Measurements from ENCODE around the gene NXN.
A peak's percentile ranks its signal among the peaks of the same experiment; 100 is the strongest.
"Not testable (repeated sequence)": the region's sequence is repeated elsewhere in the genome, so short reads cannot be mapped to it uniquely, and the experiment has no call there.

NXN gene

GRCh38 chr17:887551-888209 is 91.9 kb downstream of the NXN start:
- no peak for DNase-seq (ENCODE audit: low read depth in 2 of 2)

GRCh38 chr17:885971-886571 is 93.5 kb downstream of the NXN start:
- no peak for DNase-seq (ENCODE audit: low read depth in 2 of 2)

- DNase-seq (ENCODE audit: low read depth in 2 of 2), result no peak
These were observed 96.0 kb downstream of the NXN start for GRCh38 chr17:883586-883962.

GRCh38 chr17:882827-883585 is 96.6 kb downstream of the NXN start:
- DNase-seq (ENCODE audit: low read depth in 2 of 2), result no peak

DNA sequence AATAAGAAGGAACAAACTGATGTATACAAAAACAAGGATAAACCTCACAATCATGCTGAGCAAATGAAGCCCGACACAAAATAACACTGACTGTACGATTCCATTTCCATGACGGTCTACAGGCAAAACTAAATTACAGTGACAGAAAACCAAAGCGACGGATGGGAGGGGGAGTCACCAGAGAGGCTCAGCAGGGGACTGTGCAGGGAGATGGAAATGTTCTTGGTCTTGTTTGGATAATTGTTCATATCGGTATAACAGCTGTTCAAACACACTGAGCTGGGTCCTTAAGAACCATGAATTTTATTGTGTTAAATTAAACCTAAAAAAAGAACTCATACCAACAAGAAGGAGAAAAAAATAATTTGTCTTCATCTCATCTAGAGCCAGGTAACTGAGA is 97.8 kb downstream of the NXN start:
- no peak for DNase-seq (ENCODE audit: low read depth in 2 of 2)

DNA sequence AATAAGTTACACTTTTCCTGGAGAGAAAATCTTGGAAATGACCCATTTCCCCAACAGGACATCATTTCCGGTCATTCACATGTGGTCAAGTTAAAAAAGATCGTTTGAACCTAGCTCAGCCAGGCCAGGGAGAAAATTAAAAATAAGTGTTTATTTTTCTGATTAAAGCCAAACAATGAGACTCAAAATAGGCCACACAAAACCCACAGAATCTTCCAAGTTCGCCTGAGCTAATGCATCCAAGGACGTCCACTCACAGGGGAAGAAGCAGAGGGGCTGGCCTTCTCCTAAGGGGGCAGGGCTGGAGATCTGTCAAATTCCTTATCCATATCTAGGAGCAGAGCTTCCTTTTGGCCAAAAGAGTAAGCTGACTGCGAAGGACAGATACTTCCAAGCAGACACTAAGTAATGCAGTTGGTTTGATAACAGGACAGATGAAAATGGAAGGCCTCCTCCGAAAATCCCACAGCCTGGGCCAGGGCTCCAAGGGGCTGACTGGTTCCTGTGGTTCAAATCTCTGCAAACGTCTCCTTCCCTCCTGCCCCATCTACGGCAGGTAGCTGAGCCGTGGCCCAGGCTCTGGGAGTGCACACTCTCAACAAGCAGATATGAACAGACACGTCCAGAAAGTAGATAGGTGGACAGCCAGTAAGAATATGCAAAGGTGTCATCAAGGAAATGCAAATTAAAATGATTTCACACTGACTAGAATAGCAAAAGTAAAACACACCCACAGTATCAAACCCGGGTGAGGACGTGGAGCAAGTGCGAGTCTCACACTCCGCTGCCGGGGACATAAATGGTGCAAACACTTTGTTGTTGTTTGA is 98.9 kb downstream of the NXN start:
- DNase-seq (ENCODE audit: low read depth in 2 of 2), result no peak

- peak; percentile 38 to 53 for DNase-seq (ENCODE audit: low read depth in 2 of 2)
These were observed 99.8 kb downstream of the NXN start for GRCh38 chr17:879546-880442.

- DNase-seq (ENCODE audit: low read depth in 2 of 2), result no peak
These were observed 101.9 kb downstream of the NXN start for GRCh38 chr17:877630-878029.

- DNase-seq (ENCODE audit: low read depth in 2 of 2), result no peak
These were observed 103.3 kb downstream of the NXN start for GRCh38 chr17:876272-876671.

- not testable (repeated sequence) for DNase-seq (ENCODE audit: low read depth in 2 of 2)
These were observed 105.0 kb downstream of the NXN start for GRCh38 chr17:874590-874989.

- DNase-seq (ENCODE audit: low read depth in 2 of 2), result no peak
These were observed 106.7 kb downstream of the NXN start for GRCh38 chr17:872855-873254.

DNA sequence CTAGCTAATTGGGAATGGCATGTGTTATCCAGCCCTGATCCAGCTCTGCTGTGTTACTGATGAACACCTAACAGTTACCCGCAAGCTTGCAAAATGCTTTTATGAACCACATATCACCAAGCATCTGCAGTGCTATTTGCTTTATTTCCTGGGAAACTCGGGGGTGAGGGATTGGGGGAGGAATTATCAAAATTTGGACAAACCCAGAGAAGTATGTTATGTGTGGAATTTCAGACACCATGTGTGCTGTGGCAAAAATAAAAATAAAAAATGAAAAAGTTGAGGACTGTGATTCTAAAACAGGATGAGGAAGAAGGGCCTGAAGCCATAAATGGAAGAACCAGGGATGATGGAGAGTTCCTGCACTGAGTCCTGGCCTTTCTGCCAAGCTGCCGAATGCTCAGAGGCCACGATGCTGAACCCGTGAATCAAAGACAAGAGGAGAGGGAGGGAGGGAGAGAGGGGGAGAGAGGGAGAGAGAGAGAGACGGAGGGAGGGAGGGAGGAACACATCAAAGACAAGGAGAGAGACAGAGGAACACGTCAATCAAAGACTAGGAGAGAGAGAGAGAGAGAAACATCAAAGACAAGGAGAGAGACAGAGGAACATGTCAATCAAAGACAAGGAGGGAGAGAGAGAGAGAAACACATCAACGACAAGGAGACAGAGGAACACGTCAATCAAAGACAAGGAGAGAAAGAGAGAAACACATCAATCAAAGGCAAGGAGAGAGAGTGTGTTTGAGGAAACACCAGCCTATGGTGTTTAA is 107.6 kb downstream of the NXN start:
- DNase-seq (ENCODE audit: low read depth in 2 of 2), result no peak

DNA sequence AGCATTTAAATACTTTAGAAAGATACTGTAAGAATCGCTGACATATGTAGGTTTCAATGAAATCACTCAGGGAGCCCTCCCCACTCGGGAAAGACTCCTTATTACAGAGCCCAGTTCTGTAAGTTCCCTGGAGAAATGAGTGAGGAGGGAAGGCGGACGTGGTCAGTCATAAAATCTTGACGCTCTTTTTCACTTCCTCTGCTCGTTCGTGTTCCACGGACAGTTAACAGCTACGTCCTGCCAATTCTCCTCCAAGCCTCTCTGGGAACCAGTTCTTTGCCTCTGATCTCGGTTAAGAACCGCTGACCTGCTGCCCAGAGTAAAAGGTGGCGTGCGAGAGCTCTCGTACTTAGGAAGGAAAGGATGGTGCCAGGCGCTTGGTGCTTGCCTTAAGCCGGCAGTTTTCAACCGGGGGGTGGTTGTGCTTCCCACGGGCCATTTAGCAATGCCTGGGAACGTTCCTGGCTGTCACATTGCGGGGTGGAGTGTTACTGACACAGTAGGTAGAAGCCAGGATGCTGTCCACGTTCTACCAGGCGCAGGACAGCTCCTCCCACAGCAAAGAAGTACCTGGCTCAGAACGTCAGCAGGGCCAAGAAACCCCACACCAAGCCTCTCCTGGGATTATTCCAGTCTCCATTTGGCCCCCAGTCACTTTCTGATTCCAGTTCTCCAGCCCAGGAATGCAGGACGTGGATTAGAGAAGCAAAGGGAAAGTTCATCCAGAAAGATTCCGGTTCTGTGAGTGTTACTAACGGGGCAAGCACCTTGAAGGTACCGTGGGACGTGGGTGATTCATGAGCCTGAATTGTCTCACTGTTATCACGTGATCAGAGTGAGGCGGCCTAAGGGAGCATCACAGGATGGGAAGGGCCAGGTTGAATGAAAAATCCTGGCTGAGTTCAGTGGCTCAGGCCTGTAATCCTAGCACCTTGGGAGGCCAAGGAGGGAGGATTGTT is 109.7 kb downstream of the NXN start:
- DNase-seq (ENCODE audit: low read depth in 2 of 2), result no peak

DNA sequence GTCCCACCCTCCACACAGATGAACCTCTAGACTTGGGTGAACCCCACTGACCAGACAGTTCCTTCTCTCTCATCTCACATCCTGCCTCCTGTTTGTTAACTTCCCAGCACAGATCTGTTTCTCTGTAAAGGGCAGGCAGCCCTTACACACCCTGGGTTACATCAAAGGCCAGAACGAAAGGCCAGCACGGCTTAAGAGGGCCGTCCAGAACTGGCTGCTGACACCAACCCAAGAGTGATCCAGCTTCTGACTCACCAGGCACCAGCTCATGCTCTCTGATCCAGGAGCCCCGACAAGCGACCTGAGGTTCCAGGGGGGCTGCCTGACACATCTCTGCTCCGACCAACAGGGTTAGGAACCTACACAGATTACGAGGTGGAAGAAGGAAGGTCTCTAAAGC is 110.5 kb downstream of the NXN start:
- DNase-seq (ENCODE audit: low read depth in 2 of 2), result no peak

DNA sequence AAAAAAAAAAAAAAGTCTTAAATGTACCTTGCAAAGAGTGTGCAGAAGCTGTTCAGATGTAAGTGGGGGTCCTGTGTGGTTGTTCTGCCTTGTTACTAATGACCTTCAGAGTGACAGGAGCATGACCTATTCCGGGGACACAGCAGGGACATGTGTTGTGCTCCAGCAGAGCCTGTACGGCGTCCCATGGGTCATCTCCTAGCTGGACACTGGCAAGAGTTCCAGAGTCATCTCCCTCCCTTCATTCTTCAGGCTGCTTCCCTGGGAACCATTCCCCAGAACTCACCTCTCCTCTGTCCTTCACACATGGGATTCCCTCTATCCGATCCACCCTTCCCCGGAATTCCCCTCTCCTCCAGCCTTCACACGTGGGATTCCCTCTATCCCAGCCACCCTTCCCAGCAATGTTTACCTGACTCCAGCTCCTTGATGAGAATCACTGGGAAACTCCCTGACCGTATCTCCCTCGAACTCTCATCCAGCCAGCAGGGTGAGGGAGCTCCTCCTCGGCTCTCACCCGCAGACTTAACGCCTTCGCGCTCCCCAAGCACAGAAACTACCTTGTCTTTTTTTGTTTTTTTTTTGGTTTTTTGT is 111.6 kb downstream of the NXN start:
- DNase-seq (ENCODE audit: low read depth in 2 of 2), result no peak

DNA sequence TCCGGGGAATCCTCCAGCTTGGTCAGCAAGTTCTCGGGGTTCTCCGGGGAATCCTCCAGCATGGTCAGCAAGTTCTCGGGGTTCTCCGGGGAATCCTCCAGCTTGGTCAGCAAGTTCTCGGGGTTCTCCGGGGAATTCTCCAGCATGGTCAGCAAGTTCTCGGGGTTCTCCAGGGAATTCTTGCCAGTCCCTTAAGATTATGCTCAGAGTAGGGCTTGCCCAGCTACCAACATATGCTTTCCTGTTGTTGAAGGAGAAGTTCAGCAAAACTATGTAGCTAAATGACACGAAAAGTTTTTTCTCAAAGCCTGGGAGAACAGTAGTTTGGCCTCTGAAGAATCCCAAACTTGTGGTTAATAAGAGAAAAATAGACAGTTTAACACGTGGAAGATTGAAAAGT is 112.3 kb downstream of the NXN start:
- not testable (repeated sequence) for DNase-seq (ENCODE audit: low read depth in 2 of 2)

GRCh38 chr17:866568-867103 is 112.9 kb downstream of the NXN start:
- no peak for DNase-seq (ENCODE audit: low read depth in 2 of 2)

DNA sequence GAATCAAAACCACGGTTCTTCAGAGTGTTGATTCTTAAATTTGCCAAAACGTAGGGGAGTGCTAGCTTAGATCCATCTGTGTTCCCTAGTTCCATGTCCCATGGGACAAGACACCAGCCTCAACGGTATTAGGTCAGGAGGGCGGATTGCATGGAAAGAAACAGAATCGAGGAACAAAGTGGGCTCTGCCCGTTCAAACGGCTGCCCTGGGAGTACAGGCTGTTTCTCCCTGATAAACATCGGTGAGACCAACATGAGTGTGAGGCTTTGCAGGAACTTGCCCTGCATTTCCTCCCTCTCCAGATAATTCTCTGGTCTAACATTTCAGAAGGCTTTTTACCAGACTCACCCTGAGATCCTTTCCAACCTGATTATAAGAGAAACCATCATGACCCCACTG is 115.3 kb downstream of the NXN start:
- DNase-seq (ENCODE audit: low read depth in 2 of 2), result no peak

- no peak for DNase-seq (ENCODE audit: low read depth in 2 of 2)
These were observed 115.7 kb downstream of the NXN start for GRCh38 chr17:863880-864279.
